RWPE2 (cell line): ENCODE measurements around the gene SCAMP2.

Experiments used
- ATAC-seq: fragments of 200-7000 bp; cut with Tn5 transposase; 3 replicates; pipeline ENCODE4 v1.9.1; 2021; ENCODE audit warnings: low read depth
- DNase-seq: peaks from one replicate; pipeline ENCODE4 v3.0.0-alpha.2; 2020; ENCODE audit warnings: low spot score
- H3K27ac ChIP-seq: fragments of 450-650 bp; 2 replicates; pipeline ENCODE4 v1.5.1; 2017; ENCODE audit warnings: mild to moderate bottlenecking; ENCODE audit not compliant: poor library complexity, severe bottlenecking
- H3K27me3 ChIP-seq: fragments of 250-450 bp; sonication (Bioruptor Pico); 2 replicates; pipeline ENCODE4 v1.5.1; 2021; ENCODE audit warnings: mild to moderate bottlenecking, moderate library complexity; ENCODE audit not compliant: insufficient read depth, poor library complexity, severe bottlenecking
- H3K36me3 ChIP-seq: fragments of 250-450 bp; sonication (Bioruptor Pico); 2 replicates; pipeline ENCODE4 v1.5.1; 2020; ENCODE audit warnings: low read depth, mild to moderate bottlenecking, moderate library complexity
- H3K4me1 ChIP-seq: fragments of 250-450 bp; sonication (Bioruptor Pico); 2 replicates; pipeline ENCODE4 v1.5.1; 2021; ENCODE audit warnings: mild to moderate bottlenecking, moderate library complexity; ENCODE audit not compliant: insufficient read depth, poor library complexity, severe bottlenecking
- H3K4me3 ChIP-seq: fragments of 250-450 bp; sonication (Bioruptor Pico); 2 replicates; pipeline ENCODE4 v1.5.1; 2021; ENCODE audit warnings: mild to moderate bottlenecking, moderate library complexity; ENCODE audit not compliant: severe bottlenecking
- H3K9me3 ChIP-seq: fragments of 250-450 bp; sonication (Bioruptor Pico); 2 replicates; pipeline ENCODE4 v1.5.1; 2021; ENCODE audit warnings: mild to moderate bottlenecking, moderate library complexity; ENCODE audit not compliant: severe bottlenecking
- TF ChIP-seq, protein P1 (sequence below): fragments of 450-650 bp; IDR thresholded peaks from one replicate; pipeline ENCODE4 v1.5.1; 2017; ENCODE audit warnings: mild to moderate bottlenecking, moderate library complexity; ENCODE audit not compliant: poor library complexity, severe bottlenecking

Gene SCAMP2

GRCh38 chr15:74904190-74904805, 31.1 kb upstream of the SCAMP2 start:
- TF ChIP-seq, protein P1, sequence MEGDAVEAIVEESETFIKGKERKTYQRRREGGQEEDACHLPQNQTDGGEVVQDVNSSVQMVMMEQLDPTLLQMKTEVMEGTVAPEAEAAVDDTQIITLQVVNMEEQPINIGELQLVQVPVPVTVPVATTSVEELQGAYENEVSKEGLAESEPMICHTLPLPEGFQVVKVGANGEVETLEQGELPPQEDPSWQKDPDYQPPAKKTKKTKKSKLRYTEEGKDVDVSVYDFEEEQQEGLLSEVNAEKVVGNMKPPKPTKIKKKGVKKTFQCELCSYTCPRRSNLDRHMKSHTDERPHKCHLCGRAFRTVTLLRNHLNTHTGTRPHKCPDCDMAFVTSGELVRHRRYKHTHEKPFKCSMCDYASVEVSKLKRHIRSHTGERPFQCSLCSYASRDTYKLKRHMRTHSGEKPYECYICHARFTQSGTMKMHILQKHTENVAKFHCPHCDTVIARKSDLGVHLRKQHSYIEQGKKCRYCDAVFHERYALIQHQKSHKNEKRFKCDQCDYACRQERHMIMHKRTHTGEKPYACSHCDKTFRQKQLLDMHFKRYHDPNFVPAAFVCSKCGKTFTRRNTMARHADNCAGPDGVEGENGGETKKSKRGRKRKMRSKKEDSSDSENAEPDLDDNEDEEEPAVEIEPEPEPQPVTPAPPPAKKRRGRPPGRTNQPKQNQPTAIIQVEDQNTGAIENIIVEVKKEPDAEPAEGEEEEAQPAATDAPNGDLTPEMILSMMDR = no peak
- no peaks in the 10 kb centered on the region for H3K9me3 ChIP-seq
- ATAC-seq = no peak
- H3K27ac ChIP-seq = no peak overlapping the region
- H3K4me3 ChIP-seq = no peak overlapping the region
- peaks cover 4% of the 10 kb centered on the region for H3K4me1 ChIP-seq
- DNase-seq = no peak
- H3K27me3 ChIP-seq = no peaks in the 10 kb centered on the region
- peaks cover 57% of the 10 kb centered on the region for H3K36me3 ChIP-seq

GRCh38 chr15:74903676-74904075, 30.5 kb upstream of the SCAMP2 start:
- Histone ChIP-seq H3K4me3 (no peak overlapping the region), H3K27ac (no peak overlapping the region), H3K4me1 (peaks cover 4% of the 10 kb centered on the region), H3K36me3 (peaks cover 64% of the 10 kb centered on the region), H3K27me3 (no peaks in the 10 kb centered on the region), H3K9me3 (no peaks in the 10 kb centered on the region)
- no peak for DNase-seq
- TF ChIP-seq, protein P1 = no peak
- no peak for ATAC-seq

DNA sequence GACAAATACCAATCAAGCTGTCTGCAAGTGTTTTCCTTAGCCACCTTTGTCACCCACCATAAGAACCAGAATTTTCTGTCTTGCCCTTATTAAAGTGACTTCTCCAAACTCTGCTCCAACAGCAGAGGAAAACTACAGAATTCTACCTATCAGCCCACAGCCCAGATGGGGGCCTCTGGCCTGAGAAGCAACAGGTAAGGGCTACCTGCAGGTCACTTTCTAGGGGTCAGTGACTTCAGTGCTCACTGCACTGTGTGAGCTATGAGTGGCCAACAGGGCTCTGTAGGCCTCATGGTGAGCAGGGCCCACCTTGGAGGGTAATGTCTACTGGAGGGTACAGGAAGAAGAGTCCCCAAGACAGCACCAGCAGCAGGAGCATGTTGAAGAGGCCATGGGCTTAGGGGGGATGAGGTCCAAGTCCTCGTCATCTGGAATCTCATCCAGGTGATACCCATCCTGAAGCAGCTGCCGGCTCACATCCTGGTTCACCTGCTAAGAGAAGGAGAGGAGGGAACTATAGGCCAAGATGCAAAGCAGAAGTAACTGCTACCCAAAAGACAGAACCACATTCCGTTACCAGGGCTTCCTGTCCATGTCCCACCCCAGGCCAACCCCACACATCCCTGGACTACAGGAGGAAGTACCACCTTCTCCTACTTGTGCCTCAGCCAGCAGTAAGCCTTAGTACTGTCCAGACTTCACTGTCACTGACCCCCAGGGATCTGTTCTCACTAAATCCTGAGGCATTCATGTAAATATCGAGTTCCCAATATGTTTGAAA, 29.3 kb upstream of the SCAMP2 start:
- Histone ChIP-seq H3K36me3 (peaks cover 64% of the 10 kb centered on the region), H3K27ac (no peak overlapping the region), H3K4me1 (peaks cover 2% of the 10 kb centered on the region)

DNA sequence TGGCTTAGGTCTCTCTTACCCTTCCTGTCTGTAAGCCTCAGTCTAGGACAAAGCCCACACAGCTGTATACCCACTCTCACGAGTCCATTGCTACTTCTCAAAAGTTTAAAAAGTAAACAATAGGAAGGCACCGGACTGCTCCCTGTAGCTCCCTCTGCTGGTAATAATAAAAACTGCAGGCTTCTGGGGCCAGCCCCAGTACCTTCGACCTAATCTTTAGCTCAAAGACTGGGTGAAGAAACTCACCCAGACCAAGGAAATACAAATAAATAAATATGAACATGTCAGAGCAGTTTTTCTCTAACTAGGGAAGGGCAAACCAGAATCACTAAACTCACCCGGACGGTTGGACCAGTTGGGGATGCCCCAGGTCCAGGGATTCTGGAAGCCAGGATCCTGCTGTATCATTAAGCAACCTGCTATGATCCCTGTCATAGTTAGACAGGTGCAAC, 28.5 kb upstream of the SCAMP2 start:
- TF ChIP-seq, protein P1 = peak; percentile 100
- ATAC-seq (peak; percentile 26; the same call in 2 of the 3 replicates), DNase-seq (no peak)
- no peaks in the 10 kb centered on the region for H3K9me3 ChIP-seq
- no peaks in the 10 kb centered on the region for H3K27me3 ChIP-seq
- H3K4me1 ChIP-seq = no peaks in the 10 kb centered on the region
- H3K27ac ChIP-seq = no peak overlapping the region
- peaks cover 71% of the 10 kb centered on the region for H3K36me3 ChIP-seq
- H3K4me3 ChIP-seq = no peak overlapping the region

More for the DNA sequence above, 29.3 kb upstream of the SCAMP2 start:
- Histone ChIP-seq H3K4me3 (no peak overlapping the region), H3K27me3 (no peaks in the 10 kb centered on the region), H3K9me3 (no peaks in the 10 kb centered on the region)
- TF ChIP-seq, protein P1 = no peak
- ATAC-seq (no peak), DNase-seq (no peak)
